CD4-positive, alpha-beta T cell (primary cell): ENCODE measurements around the gene ARPC5. TPM values are rescaled to one million over a fixed set of nuclear protein-coding genes. Genes with fewer than 3 reads are reported as not detected.

Experiments
- ATAC-seq: fragments of 200-7000 bp; cut with Tn5 transposase; one replicate; pipeline ENCODE4 v1.10.0; 2022; ENCODE audit warnings: mild to moderate bottlenecking; ENCODE audit not compliant: poor library complexity
- CTCF ChIA-PET: fragments of 350-600 bp; sonication (Branson Sonifier 250); formaldehyde crosslinking; loops from one replicate; lab custom pipeline; 2021; ENCODE audit warnings: antibody characterized with exemption, inconsistent platforms; lab: Charles Lee
- POLR2A ChIA-PET: fragments of 350-600 bp; sonication (Branson Sonifier 250); formaldehyde crosslinking; loops from one replicate; lab custom pipeline; 2021; ENCODE audit warnings: antibody characterized with exemption, inconsistent platforms; lab: Charles Lee
- DNase-seq, 14 experiments: peaks; one replicate each; pipeline ENCODE4 v3.0.0-alpha.2; 2013 to 2020; ENCODE audit warnings: mixed read lengths in 2 of 14
- H3K27ac ChIP-seq, 2 donors: one replicate each; pipeline versions ENCODE4 v1.5.1 to v1.7.0; 2013; ENCODE audit warnings: low read length in 2 of 2, low read depth in 1 of 2, mild to moderate bottlenecking in 1 of 2
- H3K27me3 ChIP-seq, 2 experiments: 1 replicate in 1 of 2; 2 replicates in 1 of 2; pipeline versions ENCODE4 v1.6.1 to v1.7.0; 2013; ENCODE audit warnings: low read length in 2 of 2, control low read depth in 1 of 2, mild to moderate bottlenecking in 1 of 2, moderate library complexity in 1 of 2; ENCODE audit not compliant: insufficient read depth in 2 of 2, control insufficient read depth in 1 of 2
- H3K36me3 ChIP-seq: one replicate; pipeline ENCODE4 v1.6.1; 2013; ENCODE audit warnings: low read length, control low read depth; ENCODE audit not compliant: insufficient read depth
- H3K4me1 ChIP-seq: one replicate; pipeline ENCODE4 v1.6.1; 2013; ENCODE audit warnings: low read length, control low read depth; ENCODE audit not compliant: insufficient read depth
- H3K4me3 ChIP-seq: one replicate; pipeline ENCODE4 v1.5.1; 2013; ENCODE audit warnings: mild to moderate bottlenecking, low read length, moderate library complexity
- H3K9me3 ChIP-seq, 2 experiments: 1 replicate in 1 of 2; 2 replicates in 1 of 2; pipeline versions ENCODE4 v1.6.1 to v1.7.0; 2013; ENCODE audit warnings: low read length in 2 of 2, mild to moderate bottlenecking in 2 of 2, control low read depth in 1 of 2, moderate library complexity in 1 of 2; ENCODE audit not compliant: control insufficient read depth in 1 of 2, insufficient read depth in 1 of 2
- H3K27ac Mint-ChIP-seq: one replicate; pipeline ENCODE4 v1.8.0; 2020; ENCODE audit warnings: mixed read lengths
- H3K27me3 Mint-ChIP-seq: one replicate; pipeline ENCODE4 v1.8.0; 2021; ENCODE audit warnings: mixed read lengths
- H3K36me3 Mint-ChIP-seq: one replicate; pipeline ENCODE4 v1.8.0; 2021; ENCODE audit warnings: low read depth, mixed read lengths
- H3K4me1 Mint-ChIP-seq: one replicate; pipeline ENCODE4 v1.8.0; 2021; ENCODE audit warnings: low read depth, mixed read lengths
- H3K4me3 Mint-ChIP-seq: one replicate; pipeline ENCODE4 v1.8.0; 2020; ENCODE audit warnings: mild to moderate bottlenecking, mixed read lengths
- H3K9me3 Mint-ChIP-seq: one replicate; pipeline ENCODE4 v1.8.0; 2020; ENCODE audit warnings: mixed read lengths
- intact Hi-C, 2 experiments: fragments of 100-400 bp; cut with DNase I in 1 of 2; cut with micrococcal nuclease in 1 of 2; formaldehyde crosslinking; loops; one replicate each; pipeline versions ENCODE4 v1.15.1 to v1.9.0; 2023 to 2025; cut with DNase I, micrococcal nuclease
- total RNA-seq, 174 experiments: library from RNA in 2 of 174; stranded (reverse) in 2 of 174; gene quantifications; one replicate each; pipeline ENCODE4 v1.2.3 and lab custom pipeline; 2021 to 2026
- TF ChIP-seq, protein P1 (sequence below): fragments of 200-600 bp; IDR thresholded peaks from one replicate; pipeline ENCODE4 v1.8.0; 2022; ENCODE audit warnings: antibody characterized with exemption, mild to moderate bottlenecking

The ARPC5 gene
- total RNA-seq, 2 experiments from 2014 or later: 21.4 to 23.0 TPM

DNA sequence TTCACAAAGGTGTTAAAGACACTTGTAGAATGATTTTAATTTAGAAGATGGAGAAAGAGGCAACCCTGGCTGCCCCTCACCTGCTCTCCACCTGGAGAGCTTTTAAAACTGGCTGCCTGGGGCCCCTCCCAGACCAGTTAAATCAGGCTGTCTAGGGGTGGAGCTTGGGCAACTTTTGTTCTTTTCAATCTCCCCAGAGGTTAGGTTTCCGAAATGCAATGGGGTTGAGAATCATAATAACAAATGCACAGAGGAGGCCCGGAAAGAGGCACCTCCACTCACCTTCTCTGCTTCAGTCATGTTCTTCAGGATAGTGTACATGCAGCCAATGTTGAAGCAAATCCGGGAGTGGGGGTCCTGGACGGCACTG, 45.7 kb downstream of the ARPC5 start:
- Mint-ChIP-seq H3K27me3 (no peaks in the 10 kb centered on the region), H3K36me3 (no peaks in the 10 kb centered on the region), H3K4me1 (peaks cover 26% of the 10 kb centered on the region), H3K9me3 (no peaks in the 10 kb centered on the region), H3K27ac (peak overlapping the region; percentile 70), H3K4me3 (peak overlapping the region; percentile 34)
- intact Hi-C loops: no loop called here
- Histone ChIP-seq H3K27me3 (no peaks in the 10 kb centered on the region), H3K36me3 (no peaks in the 10 kb centered on the region), H3K4me3 (peak overlapping the region; percentile 28), H3K4me1 (peaks cover 17% of the 10 kb centered on the region), H3K27ac (peak overlapping the region in 1 of 2 donors; percentile 40), H3K9me3 (no peaks in the 10 kb centered on the region)
- ATAC-seq (no peak), DNase-seq (peak in 1 of 14 experiments; percentile 15)
- TF ChIP-seq, protein P1, sequence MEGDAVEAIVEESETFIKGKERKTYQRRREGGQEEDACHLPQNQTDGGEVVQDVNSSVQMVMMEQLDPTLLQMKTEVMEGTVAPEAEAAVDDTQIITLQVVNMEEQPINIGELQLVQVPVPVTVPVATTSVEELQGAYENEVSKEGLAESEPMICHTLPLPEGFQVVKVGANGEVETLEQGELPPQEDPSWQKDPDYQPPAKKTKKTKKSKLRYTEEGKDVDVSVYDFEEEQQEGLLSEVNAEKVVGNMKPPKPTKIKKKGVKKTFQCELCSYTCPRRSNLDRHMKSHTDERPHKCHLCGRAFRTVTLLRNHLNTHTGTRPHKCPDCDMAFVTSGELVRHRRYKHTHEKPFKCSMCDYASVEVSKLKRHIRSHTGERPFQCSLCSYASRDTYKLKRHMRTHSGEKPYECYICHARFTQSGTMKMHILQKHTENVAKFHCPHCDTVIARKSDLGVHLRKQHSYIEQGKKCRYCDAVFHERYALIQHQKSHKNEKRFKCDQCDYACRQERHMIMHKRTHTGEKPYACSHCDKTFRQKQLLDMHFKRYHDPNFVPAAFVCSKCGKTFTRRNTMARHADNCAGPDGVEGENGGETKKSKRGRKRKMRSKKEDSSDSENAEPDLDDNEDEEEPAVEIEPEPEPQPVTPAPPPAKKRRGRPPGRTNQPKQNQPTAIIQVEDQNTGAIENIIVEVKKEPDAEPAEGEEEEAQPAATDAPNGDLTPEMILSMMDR: no peak
- ChIA-PET CTCF (no interaction called here), POLR2A (interaction anchor here (1.0 to 1.6 kb wide), 2 partner anchors 10 to 44 kb away, joined by 3 to 10 read pairs; no protein-coding TSS in a partner anchor)

DNA sequence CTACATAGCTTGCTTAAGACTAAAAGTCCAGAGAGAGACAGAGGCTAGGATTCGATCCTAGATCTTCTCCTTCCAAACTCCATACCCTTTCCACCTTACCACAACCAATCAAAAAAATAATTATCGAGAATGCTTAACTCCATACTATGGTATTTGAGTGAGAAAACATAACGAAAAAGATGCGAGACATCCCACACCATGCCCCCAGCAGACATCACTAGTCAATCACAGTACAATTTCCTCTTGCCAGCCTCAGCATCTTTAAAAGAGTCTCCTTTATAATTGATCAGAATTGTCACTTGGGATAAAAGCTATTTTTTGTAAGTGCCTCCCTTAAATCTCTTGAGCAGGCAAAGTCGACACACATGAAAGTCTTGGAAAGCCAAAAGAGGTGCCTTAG, 46.2 kb downstream of the ARPC5 start:
- POLR2A ChIA-PET: interaction anchor here (1.0 to 1.6 kb wide), 2 partner anchors 9 to 44 kb away, joined by 3 to 10 read pairs; no protein-coding TSS in a partner anchor
- no peak for ATAC-seq
- Histone ChIP-seq H3K27me3 (no peaks in the 10 kb centered on the region), H3K4me1 (peaks cover 17% of the 10 kb centered on the region), H3K36me3 (no peaks in the 10 kb centered on the region), H3K27ac (no peak overlapping the region), H3K4me3 (peak overlapping the region; percentile 28), H3K9me3 (no peaks in the 10 kb centered on the region)
- Mint-ChIP-seq H3K4me3 (no peak overlapping the region), H3K36me3 (no peaks in the 10 kb centered on the region), H3K9me3 (no peaks in the 10 kb centered on the region), H3K27me3 (no peaks in the 10 kb centered on the region), H3K27ac (peak overlapping the region; percentile 70), H3K4me1 (peaks cover 26% of the 10 kb centered on the region)
- CTCF ChIA-PET: no interaction called here
- TF ChIP-seq, protein P1: no peak
- intact Hi-C loops: no loop called here
- DNase-seq: no peak

DNA sequence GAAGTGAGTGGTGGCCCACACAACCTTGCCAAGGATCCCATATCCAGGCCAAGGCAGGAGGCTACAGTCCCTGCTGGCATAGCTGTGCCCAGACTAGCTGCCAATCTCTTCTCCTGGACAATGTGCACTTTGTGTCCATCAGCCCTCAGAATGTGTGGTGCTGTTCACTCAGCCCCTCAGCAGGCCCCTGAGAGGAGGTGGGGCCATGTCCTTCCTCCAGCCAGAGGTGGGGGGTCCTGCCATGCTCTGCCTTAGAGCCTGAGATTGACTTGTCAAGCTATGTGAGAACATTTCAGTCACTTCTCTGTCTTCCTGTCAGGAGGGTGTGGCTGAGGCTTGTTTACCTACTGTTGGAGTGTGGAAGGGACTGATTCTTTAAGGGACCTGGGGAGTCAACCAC, 46.8 kb downstream of the ARPC5 start:
- intact Hi-C loops: no loop called here
- peak overlapping the region; percentile 28 for H3K4me3 ChIP-seq
- Mint-ChIP-seq H3K4me1 (peaks cover 26% of the 10 kb centered on the region), H3K27me3 (no peaks in the 10 kb centered on the region), H3K4me3 (no peak overlapping the region), H3K36me3 (no peaks in the 10 kb centered on the region), H3K27ac (peak overlapping the region; percentile 70), H3K9me3 (no peaks in the 10 kb centered on the region)
- ATAC-seq (no peak), DNase-seq (peak in 1 of 14 experiments; percentile 41)
- POLR2A ChIA-PET: interaction anchor here (1.0 to 1.6 kb wide), 2 partner anchors 9 to 45 kb away, joined by 3 to 10 read pairs; no protein-coding TSS in a partner anchor
- no peaks in the 10 kb centered on the region for H3K36me3 ChIP-seq
- H3K9me3 ChIP-seq: no peaks in the 10 kb centered on the region
- CTCF ChIA-PET: no interaction called here
- TF ChIP-seq, protein P1: no peak
- no peak overlapping the region for H3K27ac ChIP-seq
- no peaks in the 10 kb centered on the region for H3K27me3 ChIP-seq
- H3K4me1 ChIP-seq: peaks cover 17% of the 10 kb centered on the region
